Measurements from ENCODE around the gene KRT6A.
"Not testable (repeated sequence)": the region's sequence is repeated elsewhere in the genome, so short reads cannot be mapped to it uniquely, and the experiment has no call there.

The KRT6A gene

GRCh38 chr12:52524241-52524897 is 31.3 kb upstream of the KRT6A start:
- no peak for DNase-seq

GRCh38 chr12:52523824-52524223 is 30.8 kb upstream of the KRT6A start:
- DNase-seq = no peak

GRCh38 chr12:52522346-52523011 is 29.4 kb upstream of the KRT6A start:
- no peak for DNase-seq

- DNase-seq = no peak
These were observed 28.7 kb upstream of the KRT6A start for GRCh38 chr12:52521568-52522266.

GRCh38 chr12:52521175-52521567 is 28.1 kb upstream of the KRT6A start:
- DNase-seq = no peak

- DNase-seq = no peak
These were observed 27.0 kb upstream of the KRT6A start, which contains the start of gene KRT5 for GRCh38 chr12:52519826-52520662. Gene KRT5 (minus strand): TSS chr12:52520394. CDS start chr12:52520296, 98 bp downstream.

GRCh38 chr12:52519387-52519703 is 26.3 kb upstream of the KRT6A start:
- DNase-seq = no peak

GRCh38 chr12:52518574-52519386 is 25.7 kb upstream of the KRT6A start:
- no peak for DNase-seq

GRCh38 chr12:52517888-52518287 is 24.8 kb upstream of the KRT6A start:
- no peak for DNase-seq

- DNase-seq = no peak
These were observed 24.2 kb upstream of the KRT6A start for GRCh38 chr12:52517005-52517835.

- DNase-seq = no peak
These were observed 23.1 kb upstream of the KRT6A start for GRCh38 chr12:52515927-52516831.

GRCh38 chr12:52515319-52515646 is 22.2 kb upstream of the KRT6A start:
- no peak for DNase-seq

GRCh38 chr12:52514471-52515318 is 21.6 kb upstream of the KRT6A start:
- no peak for DNase-seq

- no peak for DNase-seq
These were observed 20.7 kb upstream of the KRT6A start for GRCh38 chr12:52513736-52514135.

- no peak for DNase-seq
These were observed 15.2 kb upstream of the KRT6A start for GRCh38 chr12:52508211-52508610.

GRCh38 chr12:52506858-52507715 is 14.0 kb upstream of the KRT6A start:
- no peak for DNase-seq

GRCh38 chr12:52502877-52503276 is 9.8 kb upstream of the KRT6A start:
- DNase-seq = no peak

GRCh38 chr12:52501490-52501889 is 8.4 kb upstream of the KRT6A start:
- DNase-seq = no peak

GRCh38 chr12:52500574-52500973 is 7.5 kb upstream of the KRT6A start:
- not testable (repeated sequence) for DNase-seq
